ENCODE results near the gene VIL1. TPM values are rescaled to one million over a fixed set of nuclear protein-coding genes. Genes with fewer than 3 reads are reported as not detected.

Gene VIL1
- total RNA-seq, 1 experiment from 2014 or later, result 3.0 TPM

GRCh38 chr2:218395826-218396687 is 22.9 kb upstream of the VIL1 start (continued):
- TF ChIP-seq ARID4B (CRISPR knock-in tag; IDR thresholded peaks at IDR 0.05; ENCODE audit: borderline replicate concordance) (peak; percentile 86; the same call in 1 of the 2 replicates), MYBL2 (CRISPR knock-in tag; IDR thresholded peaks at IDR 0.05) (peak; percentile 53; the same call in 1 of the 2 replicates), AFF4 (CRISPR knock-in tag; IDR thresholded peaks at IDR 0.05; ENCODE audit: borderline replicate concordance) (no peak), STAT6 (CRISPR knock-in tag; conservative IDR thresholded peaks at IDR 0.05; ENCODE audit: low read depth) (no peak), SMAD4 (CRISPR knock-in tag; IDR thresholded peaks at IDR 0.05) (no peak), TCF7 (CRISPR knock-in tag; IDR thresholded peaks at IDR 0.05; ENCODE audit: low read depth) (no peak), ZNF425 (CRISPR knock-in tag; conservative IDR thresholded peaks at IDR 0.05) (no peak), PRDM15 (CRISPR knock-in tag; IDR thresholded peaks at IDR 0.05) (no peak), NR2C2 (CRISPR knock-in tag; IDR thresholded peaks at IDR 0.05) (no peak), ZNF121 (CRISPR knock-in tag; IDR thresholded peaks at IDR 0.05) (no peak), E2F4 (CRISPR knock-in tag; IDR thresholded peaks at IDR 0.05; ENCODE audit: borderline replicate concordance, low read depth) (0 out of 2 replicates have a peak, but pooled peaks have one; percentile 17), CBFB (CRISPR knock-in tag; IDR thresholded peaks at IDR 0.05; ENCODE audit: low read depth) (no peak), ZNF317 (CRISPR knock-in tag; IDR thresholded peaks at IDR 0.05; ENCODE audit: borderline replicate concordance, low read depth) (no peak), ZNF138 (CRISPR knock-in tag; conservative IDR thresholded peaks at IDR 0.05) (no peak), IRF2 (CRISPR knock-in tag; IDR thresholded peaks at IDR 0.05; ENCODE audit: borderline replicate concordance, low read depth) (no peak), TEAD4 (CRISPR knock-in tag; IDR thresholded peaks at IDR 0.05) (no peak), GRHL2 (CRISPR knock-in tag; IDR thresholded peaks at IDR 0.05; ENCODE audit: insufficient replicate concordance, severe bottlenecking) (no peak), JAZF1 (CRISPR knock-in tag; IDR thresholded peaks at IDR 0.05) (no peak)
